Posterior vena cava (tissue), 2 donors: ENCODE data around the gene VIP. TPM values are rescaled to one million over a fixed set of nuclear protein-coding genes. Genes with fewer than 3 reads are reported as not detected.
"Not testable (repeated sequence)": the region's sequence is repeated elsewhere in the genome, so short reads cannot be mapped to it uniquely, and the experiment has no call there.

ENCODE experiments used
- DNase-seq: peaks from one replicate; pipeline ENCODE4 v3.0.0-alpha.2; 2020; ENCODE audit warnings: low spot score
- intact Hi-C, 2 donors: fragments of 100-400 bp; cut with DNase I; formaldehyde crosslinking; loops; one replicate each; pipeline versions ENCODE4 v1.14.1 to v1.14.2; 2022 to 2023
- long read RNA-seq, 2 donors: library from polyadenylated mRNA; unstranded; transcript quantifications; one replicate each; pipeline ENCODE4 v2.0.0, GENCODE V29; 2020 to 2021
- total RNA-seq, 2 donors: library from RNA; stranded (reverse); fragmentation: NEBNext Ultra II Directional; extraction: Animal tissue kit (Norgen Biotek cat#: 25700); gene quantifications; one replicate each; pipeline ENCODE4 v1.2.1, GENCODE V29; 2021
- donor health status: DM: yes; HTN: yes; CAD: no.
- donor health status: DM: yes; HTN: yes; CAD: no.

VIP gene
- under 1 TPM; 0.32 to 0.57 TPM for total RNA-seq
- long read RNA-seq, donor 1, result 0 reads
- long read RNA-seq, donor 2, result 0 reads

GRCh38 chr6:152750694-152751093, at the start of gene VIP:
Gene VIP, plus strand, starts transcription at chr6:152750797. Its CDS starts 1,381 bp downstream, at chr6:152752178.
- DNase-seq, result no peak
- intact Hi-C loops, result no loop called here

GRCh38 chr6:152701081-152701862, 49.3 kb upstream of the VIP start:
- no peak for DNase-seq
- intact Hi-C loops, result no loop called here

GRCh38 chr6:152701863-152702401, 48.7 kb upstream of the VIP start:
- intact Hi-C loops, result no loop called here
- DNase-seq, result no peak

- DNase-seq, intact Hi-C loops: not testable (repeated sequence)
Observed at GRCh38 chr6:152703750-152704149, 46.8 kb upstream of the VIP start.

- intact Hi-C loops, result no loop called here
- no peak for DNase-seq
Observed at GRCh38 chr6:152705327-152705726, 45.3 kb upstream of the VIP start.

GRCh38 chr6:152716322-152716721, 34.3 kb upstream of the VIP start:
- DNase-seq, result no peak
- intact Hi-C loops, result no loop called here

GRCh38 chr6:152720974-152721373, 29.6 kb upstream of the VIP start:
- intact Hi-C loops, result no loop called here
- DNase-seq, result no peak

GRCh38 chr6:152721956-152722355, 28.6 kb upstream of the VIP start:
- no peak for DNase-seq
- intact Hi-C loops, result no loop called here

- intact Hi-C loops, result no loop called here
- DNase-seq, result no peak
Observed at GRCh38 chr6:152723398-152723797, 27.2 kb upstream of the VIP start.

GRCh38 chr6:152726313-152726712, 24.3 kb upstream of the VIP start:
- intact Hi-C loops, result no loop called here
- DNase-seq, result no peak

GRCh38 chr6:152727507-152727906, 23.1 kb upstream of the VIP start:
- intact Hi-C loops, result no loop called here
- no peak for DNase-seq

GRCh38 chr6:152734630-152735029, 16.0 kb upstream of the VIP start:
- intact Hi-C loops, result no loop called here

GRCh38 chr6:152736687-152737273, 13.8 kb upstream of the VIP start:
- DNase-seq, result no peak
- intact Hi-C loops, result no loop called here

More at GRCh38 chr6:152734630-152735029, 16.0 kb upstream of the VIP start:
- DNase-seq, result no peak

- peak; percentile 57 for DNase-seq
- intact Hi-C loops, result no loop called here
Observed at GRCh38 chr6:152745509-152746171, 5.0 kb upstream of the VIP start.

- DNase-seq, result no peak
- intact Hi-C loops, result no loop called here
Observed at GRCh38 chr6:152746172-152746553, 4.4 kb upstream of the VIP start.

GRCh38 chr6:152748843-152749242, 1.8 kb upstream of the VIP start:
- intact Hi-C loops, result no loop called here
- DNase-seq, result no peak

- intact Hi-C loops, result no loop called here
- DNase-seq, result no peak
Observed at GRCh38 chr6:152749336-152749735, 1.3 kb upstream of the VIP start.

- intact Hi-C loops, result no loop called here
- no peak for DNase-seq
Observed at GRCh38 chr6:152765331-152765730, 14.7 kb downstream of the VIP start.

- no peak for DNase-seq
- intact Hi-C loops, result no loop called here
Observed at GRCh38 chr6:152769159-152769558, 18.6 kb downstream of the VIP start.

- no peak for DNase-seq
- intact Hi-C loops, result no loop called here
Observed at GRCh38 chr6:152769993-152770392, 19.4 kb downstream of the VIP start.
